GM12878 (cell line): Measurements from ENCODE around the gene SIK3. TPM values are rescaled to one million over a fixed set of nuclear protein-coding genes. Genes with fewer than 3 reads are reported as not detected.

ENCODE experiments used
- ATAC-seq: fragments of 200-7000 bp; cut with Tn5 transposase; 3 replicates; pipeline ENCODE4 v1.9.1; 2020; ENCODE audit warnings: mild to moderate bottlenecking, moderate library complexity
- BruUV-seq: library from RNA; stranded (reverse); fragments of 400-500 nt; replicated peaks from 2 replicates; lab custom pipeline; 2021; lab: Mats Ljungman, UMichigan
- CTCF ChIA-PET: fragments of 300-600 bp; sonication (Branson Sonifier 250); formaldehyde crosslinking; extraction: SDS; loops from one replicate; lab custom pipeline; 2021; ENCODE audit warnings: inconsistent platforms; lab: Yijun Ruan, JAX
- POLR2A ChIA-PET: fragments of 350-600 bp; formaldehyde crosslinking; extraction: SDS; loops from one replicate; lab custom pipeline; 2021; ENCODE audit warnings: inconsistent platforms; lab: Charles Lee
- RAD21 ChIA-PET: fragments of 300-600 bp; sonication (Branson Sonifier 250); formaldehyde crosslinking; loops from one replicate; lab custom pipeline; 2023; ENCODE audit warnings: antibody characterized with exemption; ENCODE audit not compliant: unreplicated experiment; lab: Charles Lee
- SMC1A ChIA-PET: fragments of 300-600 bp; sonication (Branson Sonifier 250); formaldehyde crosslinking; loops from one replicate; lab custom pipeline; 2023; ENCODE audit not compliant: unreplicated experiment, uncharacterized antibody; lab: Charles Lee
- DNase-seq: peaks from one replicate; pipeline ENCODE4 v3.0.0-alpha.2; 2011; ENCODE audit warnings: low read depth, low spot score
- FAIRE-seq: peaks from 3 replicates; lab custom pipeline; 2011; peaks lifted over from hg19 to GRCh38; lab: Jason Lieb, UNC
- H2AFZ ChIP-seq: 2 replicates; pipeline ENCODE4 v1.6.0; 2011; ENCODE audit warnings: low read depth, low read length, control low read depth; ENCODE audit not compliant: control insufficient read depth
- H3K27ac ChIP-seq: 2 replicates; pipeline ENCODE4 v1.5.1; 2011; ENCODE audit warnings: control low read depth; ENCODE audit not compliant: control insufficient read depth, insufficient read depth
- H3K27me3 ChIP-seq, 2 experiments: replicated peaks in 1 of 2; 2 replicates each; pipeline versions ENCODE4 v1.6.0 to v1.6.1; 2011; ENCODE audit warnings: low read length in 1 of 2; ENCODE audit not compliant: control insufficient read depth in 2 of 2, insufficient read depth in 2 of 2
- H3K36me3 ChIP-seq, 2 experiments: 2 replicates each; pipeline ENCODE4 v1.5.1; 2011; ENCODE audit warnings: low read length in 1 of 2; ENCODE audit not compliant: control insufficient read depth in 2 of 2, insufficient read depth in 2 of 2
- H3K4me1 ChIP-seq: 2 replicates; pipeline ENCODE4 v1.6.1; 2011; ENCODE audit warnings: mild to moderate bottlenecking, low read length, moderate library complexity, mixed read lengths; ENCODE audit not compliant: control insufficient read depth, insufficient read depth
- H3K4me2 ChIP-seq: 2 replicates; pipeline ENCODE4 v1.6.0; 2011; ENCODE audit warnings: control low read depth; ENCODE audit not compliant: control insufficient read depth, insufficient read depth
- H3K4me3 ChIP-seq: fragments of 200-600 bp; sonication (generic); 2 replicates; pipeline ENCODE4 v1.5.1; 2016
- H3K79me2 ChIP-seq: 2 replicates; pipeline ENCODE4 v1.6.0; 2011; ENCODE audit warnings: low read length; ENCODE audit not compliant: control insufficient read depth, insufficient read depth
- H3K9ac ChIP-seq: 2 replicates; pipeline ENCODE4 v1.8.0; 2011; ENCODE audit warnings: low read length, control low read depth, mixed read lengths; ENCODE audit not compliant: control insufficient read depth, insufficient read depth
- H3K9me3 ChIP-seq: replicated peaks from 3 replicates; pipeline ENCODE4 v1.5.1; 2011; ENCODE audit warnings: mild to moderate bottlenecking, low read length; ENCODE audit not compliant: control insufficient read depth, insufficient read depth
- H4K20me1 ChIP-seq: 2 replicates; pipeline ENCODE4 v1.6.0; 2011; ENCODE audit not compliant: control insufficient read depth, insufficient read depth
- CREB1 ChIP-seq: IDR thresholded peaks from 2 replicates; pipeline ENCODE4 v1.6.1; 2012; ENCODE audit warnings: low read depth, mild to moderate bottlenecking, inconsistent platforms
- PAX8 ChIP-seq: fragments of 450-650 bp; IDR thresholded peaks from 2 replicates; pipeline ENCODE4 v1.6.1; 2017; ENCODE audit warnings: mild to moderate bottlenecking, moderate library complexity
- RBBP5 ChIP-seq: fragments of 200-600 bp; sonication (generic); conservative IDR thresholded peaks from 2 replicates; pipeline ENCODE4 v1.6.1; 2016
- SMC3 ChIP-seq: IDR thresholded peaks from 2 replicates; pipeline ENCODE4 v1.6.1; 2011; ENCODE audit warnings: low read length, improper control_type of control experiment, borderline replicate concordance
- SREBF2 ChIP-seq: IDR thresholded peaks from 2 replicates; pipeline ENCODE4 v1.6.1; 2012; ENCODE audit warnings: mild to moderate bottlenecking, low read length
- ZBTB11 ChIP-seq: fragments of 450-650 bp; formaldehyde crosslinking; IDR thresholded peaks from 2 replicates; pipeline ENCODE4 v1.5.0; 2022; ENCODE audit warnings: mild to moderate bottlenecking, missing genetic modification characterization
- ZBTB33 ChIP-seq: fragments of 450-650 bp; IDR thresholded peaks from 2 replicates; pipeline ENCODE4 v1.6.1; 2017; ENCODE audit warnings: mild to moderate bottlenecking
- ZNF217 ChIP-seq: fragments of 450-650 bp; IDR thresholded peaks from 2 replicates; pipeline ENCODE4 v1.6.1; 2017; ENCODE audit warnings: antibody characterized with exemption, mild to moderate bottlenecking
- WGBS: methylation state at CpG from one replicate; pipeline ENCODE4 v1.1.6; 2016; ENCODE audit warnings: low lambda C conversion rate; ENCODE audit not compliant: insufficient replicate concordance, insufficient coverage; ENCODE audit errors: missing lambda C conversion rate; 5-methylcytosine and 5-hydroxymethylcytosine counted together
- in situ Hi-C: fragments of 300-500 bp; cut with MboI; formaldehyde crosslinking; loops from 9 replicates; pipeline ENCODE4 v1.14.3; 2018; ENCODE audit warnings: mixed read lengths
- intact Hi-C: fragments of 100-400 bp; cut with micrococcal nuclease; formaldehyde crosslinking; loops from one replicate; pipeline ENCODE4 v1.14.2; 2022; ENCODE audit not compliant: unreplicated experiment
- polyA plus RNA-seq, 11 experiments: library from polyadenylated mRNA; depleted of rRNA in 4 of 11; unstranded in 6 of 11; stranded (reverse) in 5 of 11; fragments of >200 nt; fragmentation: Nextera tagmentation in 4 of 11; fragmentation: Illumina TruSeq in 1 of 11; extraction: Ambion mirVana in 4 of 11; extraction: Trizol in 1 of 11; gene quantifications; 1 replicate in 1 of 11; 2 replicates in 10 of 11; pipeline versions ENCODE4 v1.2.1 to v1.2.3, GENCODE V29; 2011 to 2016; ENCODE audit warnings: inconsistent platforms in 2 of 11, missing spikeins in 2 of 11, low read depth in 1 of 11
- total RNA-seq, 4 experiments: library from RNA; depleted of rRNA in 3 of 4; stranded (reverse); fragments of >200 nt in 3 of 4; fragmentation: Illumina TruSeq in 1 of 4; extraction: Trizol in 1 of 4; gene quantifications; 2 replicates each; pipeline versions ENCODE4 v1.2.1 to v1.2.3, GENCODE V29; 2013 to 2021
- TF ChIP-seq, protein P1 (sequence below): fragments of 450-650 bp; IDR thresholded peaks from 2 replicates; pipeline ENCODE4 v1.6.1; 2018; ENCODE audit warnings: borderline replicate concordance, mild to moderate bottlenecking; ENCODE audit not compliant: partially characterized antibody

The SIK3 gene
- total and polyA plus RNA-seq, 10 of the 15 experiments (the other 5 are each of a cell fraction or from before 2014, with no cell fraction given): 2.5 to 31.9 (median 11.1) TPM

- no peak for ATAC-seq
- DNase-seq: no peak
- intact Hi-C loops (no loop called here), in situ Hi-C loops (no loop called here)
- peaks cover 22% of the 10 kb centered on the region for H3K79me2 ChIP-seq
- ChIA-PET POLR2A (interaction anchor here (1.0 kb wide), 1 partner anchor 15 kb away, joined by 5 read pairs; no protein-coding TSS in a partner anchor), RAD21 (no interaction called here), SMC1A (interaction anchor here (0.6 to 1.2 kb wide), 7 partner anchors 10 to 217 kb away, joined by 3 to 6 read pairs (median 3); no protein-coding TSS in a partner anchor), CTCF (interaction anchor here (1.5 kb wide), 1 partner anchor 13 kb away, joined by 4 read pairs; no protein-coding TSS in a partner anchor)
- FAIRE-seq: no peak
- H3K9me3 ChIP-seq: no peaks in the 10 kb centered on the region
- no peaks in the 10 kb centered on the region for H3K27me3 ChIP-seq
- WGBS: 100% methylated on average over 1 of the region's 1 CpG
- no peak overlapping the region for H3K4me3 ChIP-seq
- no peak overlapping the region for H3K9ac ChIP-seq
- H3K36me3 ChIP-seq: no peaks in the 10 kb centered on the region; a peak in 2 of 4 replicates
- peaks cover 16% of the 10 kb centered on the region for H3K4me1 ChIP-seq
- no peaks in the 10 kb centered on the region for H4K20me1 ChIP-seq
- H3K4me2 ChIP-seq: no peak overlapping the region
- no peak overlapping the region for H2AFZ ChIP-seq
- no peak for TF ChIP-seq CREB1
- H3K27ac ChIP-seq: no peak overlapping the region
- no TSS peak for BruUV-seq
Measured at GRCh38 chr11:117070016-117070415, 28.2 kb downstream of the SIK3 start.

- intact Hi-C loops: no loop called here
- ChIA-PET RAD21 (no interaction called here), POLR2A (no interaction called here), SMC1A (interaction anchor here (0.8 kb wide), 1 partner anchor 72 kb away, joined by 5 read pairs; no protein-coding TSS in a partner anchor), CTCF (interaction anchor here (1.5 kb wide), 1 partner anchor 14 kb away, joined by 4 read pairs; no protein-coding TSS in a partner anchor)
- no peaks in the 10 kb centered on the region; a peak in 2 of 4 replicates for H3K36me3 ChIP-seq
- DNase-seq: no peak
- no peaks in the 10 kb centered on the region for H4K20me1 ChIP-seq
- no peak overlapping the region for H2AFZ ChIP-seq
- H3K9ac ChIP-seq: no peak overlapping the region
- H3K9me3 ChIP-seq: no peaks in the 10 kb centered on the region
- H3K4me3 ChIP-seq: no peak overlapping the region
- H3K4me2 ChIP-seq: no peak overlapping the region
- H3K79me2 ChIP-seq: peaks cover 29% of the 10 kb centered on the region
- in situ Hi-C loops: no loop called here
- FAIRE-seq: no peak
- BruUV-seq: no TSS peak
- H3K27ac ChIP-seq: no peak overlapping the region
- peaks cover 20% of the 10 kb centered on the region for H3K4me1 ChIP-seq
- ATAC-seq: no peak
- H3K27me3 ChIP-seq: no peaks in the 10 kb centered on the region
- WGBS: 98% methylated on average over 6 of the region's 6 CpGs
- no peak for TF ChIP-seq ZBTB33
- TF ChIP-seq PAX8: no peak
- TF ChIP-seq ZNF217: no peak
- no peak for TF ChIP-seq SREBF2
- TF ChIP-seq SMC3: no peak
- TF ChIP-seq, protein P1, sequence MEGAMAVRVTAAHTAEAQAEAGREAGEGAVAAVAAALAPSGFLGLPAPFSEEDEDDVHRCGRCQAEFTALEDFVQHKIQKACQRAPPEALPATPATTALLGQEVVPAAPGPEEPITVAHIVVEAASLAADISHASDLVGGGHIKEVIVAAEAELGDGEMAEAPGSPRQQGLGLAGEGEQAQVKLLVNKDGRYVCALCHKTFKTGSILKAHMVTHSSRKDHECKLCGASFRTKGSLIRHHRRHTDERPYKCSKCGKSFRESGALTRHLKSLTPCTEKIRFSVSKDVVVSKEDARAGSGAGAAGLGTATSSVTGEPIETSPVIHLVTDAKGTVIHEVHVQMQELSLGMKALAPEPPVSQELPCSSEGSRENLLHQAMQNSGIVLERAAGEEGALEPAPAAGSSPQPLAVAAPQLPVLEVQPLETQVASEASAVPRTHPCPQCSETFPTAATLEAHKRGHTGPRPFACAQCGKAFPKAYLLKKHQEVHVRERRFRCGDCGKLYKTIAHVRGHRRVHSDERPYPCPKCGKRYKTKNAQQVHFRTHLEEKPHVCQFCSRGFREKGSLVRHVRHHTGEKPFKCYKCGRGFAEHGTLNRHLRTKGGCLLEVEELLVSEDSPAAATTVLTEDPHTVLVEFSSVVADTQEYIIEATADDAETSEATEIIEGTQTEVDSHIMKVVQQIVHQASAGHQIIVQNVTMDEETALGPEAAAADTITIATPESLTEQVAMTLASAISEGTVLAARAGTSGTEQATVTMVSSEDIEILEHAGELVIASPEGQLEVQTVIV: no peak
- TF ChIP-seq RBBP5: no peak
- no peak for TF ChIP-seq ZBTB11 (CRISPR knock-in tag)
Measured at GRCh38 chr11:117068303-117068860, 29.8 kb downstream of the SIK3 start.
